B cell (primary cell): ENCODE results near the gene CNOT6.

Experiments
- CTCF ChIP-seq: fragments of 200-600 bp; IDR thresholded peaks from one replicate; pipeline ENCODE4 v1.8.0; 2022; ENCODE audit warnings: antibody characterized with exemption, mild to moderate bottlenecking
- EZH2 ChIP-seq: IDR thresholded peaks from 2 replicates; pipeline ENCODE4 v1.6.1; 2012; ENCODE audit warnings: borderline replicate concordance, low read depth, mild to moderate bottlenecking, moderate library complexity, low read length; ENCODE audit not compliant: insufficient read depth, poor library complexity, severe bottlenecking

- TF ChIP-seq EZH2: no peak
- no peak for TF ChIP-seq CTCF
Observed at GRCh38 chr5:180603076-180603594, 109.0 kb downstream of the CNOT6 start.
